Naive thymus-derived CD8-positive, alpha-beta T cell (primary cell): ENCODE data around the gene FGD4. TPM values are rescaled to one million over a fixed set of nuclear protein-coding genes. Genes with fewer than 3 reads are reported as not detected.
"Not testable (repeated sequence)": the region's sequence is repeated elsewhere in the genome, so short reads cannot be mapped to it uniquely, and the experiment has no call there.

Experiments used
- ATAC-seq, 2 donors: fragments of 150-1000 bp; cut with Tn5 transposase in 1 of 2; sonication (Bioruptor Pico), chemical (Tn5 transposase) in 1 of 2; 1 replicate in 1 of 2; 2 replicates in 1 of 2; pipeline ENCODE4 v1.10.0; 2021; ENCODE audit warnings: mild to moderate bottlenecking in 2 of 2, moderate library complexity in 2 of 2
- POLR2A ChIA-PET: fragments of 350-600 bp; sonication (Branson Sonifier 250); formaldehyde crosslinking; loops from one replicate; lab custom pipeline; 2021; ENCODE audit warnings: antibody characterized with exemption; lab: Charles Lee
- DNase-seq, 10 donors: peaks; one replicate each; pipeline versions ENCODE4 v3.0.0 to v3.0.0-alpha.2; 2020 to 2022
- H3K27ac Mint-ChIP-seq, 10 donors: one replicate each; pipeline ENCODE4 v1.8.0; 2020 to 2022; ENCODE audit warnings: mild to moderate bottlenecking in 10 of 10, mixed read lengths in 10 of 10, moderate library complexity in 4 of 10, inconsistent platforms in 1 of 10
- H3K27me3 Mint-ChIP-seq, 5 donors: one replicate each; pipeline ENCODE4 v1.8.0; 2021 to 2022; ENCODE audit warnings: mixed read lengths in 5 of 5
- H3K36me3 Mint-ChIP-seq, 3 donors: one replicate each; pipeline ENCODE4 v1.8.0; 2020 to 2022; ENCODE audit warnings: mixed read lengths in 3 of 3, mild to moderate bottlenecking in 2 of 3, inconsistent platforms in 1 of 3
- H3K4me1 Mint-ChIP-seq, 4 donors: one replicate each; pipeline ENCODE4 v1.8.0; 2021 to 2022; ENCODE audit warnings: mixed read lengths in 4 of 4
- H3K4me3 Mint-ChIP-seq, 10 donors: one replicate each; pipeline ENCODE4 v1.8.0; 2020 to 2022; ENCODE audit warnings: mild to moderate bottlenecking in 10 of 10, mixed read lengths in 10 of 10, moderate library complexity in 6 of 10, inconsistent platforms in 1 of 10
- H3K9me3 Mint-ChIP-seq, 9 donors: one replicate each; pipeline ENCODE4 v1.8.0; 2020 to 2022; ENCODE audit warnings: mixed read lengths in 9 of 9, mild to moderate bottlenecking in 3 of 9, inconsistent platforms in 1 of 9, moderate library complexity in 1 of 9
- polyA plus RNA-seq, 3 donors: library from polyadenylated mRNA; unstranded; fragments of 300-500 nt; fragmentation: Illumina TruSeq; gene quantifications; one replicate each; pipeline ENCODE4 v1.2.3, GENCODE V29; 2021
- total RNA-seq, 8 experiments: library from RNA in 2 of 8; stranded (reverse) in 2 of 8; gene quantifications; one replicate each; pipeline ENCODE4 v1.2.3 and lab custom pipeline; 2021 to 2026

The FGD4 gene
- total and polyA plus RNA-seq, 5 experiments from 2014 or later, result 0.05 to 0.69 (median 0.39) TPM; not detected in 1

DNA sequence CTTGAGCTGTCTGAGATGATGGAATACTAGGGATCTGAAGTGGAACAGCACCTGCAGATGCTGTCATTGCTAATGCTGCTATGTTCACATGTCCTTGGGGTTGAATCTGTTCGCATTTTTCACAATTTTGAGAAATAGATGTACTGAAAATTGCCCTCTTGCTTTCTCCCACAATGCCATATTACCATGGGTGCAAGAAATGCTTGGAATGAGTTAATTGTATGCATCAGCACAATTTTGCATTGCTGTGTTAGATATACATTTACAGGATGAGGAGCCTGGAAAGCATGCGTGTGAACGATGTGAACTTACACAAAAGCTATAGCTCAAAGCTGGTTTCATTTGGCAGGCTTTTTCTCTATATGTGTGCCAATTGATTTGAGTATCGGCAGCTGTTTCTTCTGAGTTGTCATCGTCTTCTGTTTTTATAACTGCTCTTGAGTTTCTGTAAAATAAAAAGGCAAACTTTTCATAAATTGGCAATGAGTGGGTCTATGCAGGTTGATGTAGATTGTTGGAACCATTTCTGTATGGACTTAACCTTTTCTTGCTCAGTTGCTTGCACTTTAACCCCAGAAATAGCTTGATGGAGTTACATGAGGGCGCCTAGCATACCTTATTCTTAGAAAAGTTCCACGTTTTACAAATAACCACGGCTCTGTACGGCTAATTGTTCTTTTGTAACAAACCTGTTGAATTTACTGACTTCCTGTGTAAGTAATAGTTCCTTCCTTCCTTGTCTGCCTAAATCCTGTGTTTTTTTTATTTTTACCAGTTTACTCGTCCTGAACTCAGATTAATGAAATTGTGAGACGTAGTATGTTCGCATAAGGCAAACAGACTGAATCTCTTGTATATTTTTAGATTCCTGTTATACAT is 105.9 kb downstream of the FGD4 start:
- DNase-seq (no peak), ATAC-seq (no peak)
- Mint-ChIP-seq H3K4me3 (no peak overlapping the region), H3K36me3 (no peaks in the 10 kb centered on the region), H3K27ac (no peak overlapping the region), H3K4me1 (no peaks in the 10 kb centered on the region), H3K9me3 (no peaks in the 10 kb centered on the region), H3K27me3 (peaks cover 0 to 3% (median 1%) of the 10 kb centered on the region in 5 donors)
- POLR2A ChIA-PET, result no interaction called here

DNA sequence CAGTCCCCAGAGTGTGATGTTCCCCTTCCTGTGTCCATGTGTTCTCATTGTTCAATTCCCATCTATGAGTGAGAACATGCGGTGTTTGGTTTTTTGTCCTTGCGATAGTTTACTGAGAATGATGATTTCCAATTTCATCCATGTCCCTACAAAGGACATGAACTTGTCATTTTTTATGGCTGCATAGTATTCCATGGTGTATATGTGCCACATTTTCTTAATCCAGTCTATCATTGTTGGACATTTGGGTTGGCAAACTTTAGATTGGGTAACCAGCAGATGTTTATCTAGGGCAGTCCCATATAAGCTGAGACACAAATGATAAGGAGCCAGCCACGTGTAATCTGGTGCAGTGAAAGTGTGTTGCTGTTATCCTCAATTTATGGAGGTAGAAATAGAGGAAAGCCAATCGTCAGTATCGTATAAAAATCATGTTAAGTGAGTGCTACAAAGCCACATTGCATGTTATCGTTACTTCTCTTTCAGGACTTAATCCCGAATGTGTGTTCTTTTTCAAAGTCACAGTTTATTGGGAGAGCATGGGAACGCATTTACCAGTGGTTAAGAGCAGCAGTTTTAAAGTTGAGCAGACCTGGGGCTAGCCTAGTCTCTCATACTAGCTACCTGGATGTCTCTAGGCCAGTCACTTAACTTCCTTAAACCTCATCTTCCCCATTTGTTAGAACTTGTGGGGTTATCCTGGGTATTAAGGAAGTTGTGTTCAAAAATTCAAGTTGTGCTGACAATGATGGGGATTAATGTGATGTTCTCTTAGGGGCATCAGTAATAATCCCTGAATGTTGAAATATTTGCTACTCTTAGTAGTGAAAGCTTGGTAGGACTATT is 108.0 kb downstream of the FGD4 start:
- H3K4me3 Mint-ChIP-seq, ATAC-seq, H3K4me1 Mint-ChIP-seq, H3K9me3 Mint-ChIP-seq, H3K27me3 Mint-ChIP-seq, DNase-seq, H3K36me3 Mint-ChIP-seq, POLR2A ChIA-PET, H3K27ac Mint-ChIP-seq: not testable (repeated sequence)

DNA sequence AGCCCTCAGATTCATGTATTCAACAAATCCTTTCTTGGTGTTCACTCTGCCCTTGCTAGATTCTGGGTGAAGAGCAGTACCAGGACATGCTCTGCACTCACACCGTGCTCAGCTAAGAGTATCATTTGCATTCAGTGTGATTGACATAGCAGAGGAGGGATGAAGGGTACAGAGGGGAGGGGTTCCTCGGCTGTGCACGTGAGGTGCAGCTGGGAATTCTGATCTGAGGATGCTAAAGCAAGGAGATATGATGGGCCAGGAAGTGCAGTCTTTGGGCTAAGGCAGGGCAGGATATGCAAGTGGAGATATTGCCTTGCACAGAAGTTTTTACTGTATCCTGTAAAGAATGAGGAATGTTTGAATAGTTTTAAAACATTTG is 108.6 kb downstream of the FGD4 start:
- no peak overlapping the region for H3K4me3 Mint-ChIP-seq
- no peaks in the 10 kb centered on the region for H3K9me3 Mint-ChIP-seq
- DNase-seq (no peak), ATAC-seq (no peak)
- H3K36me3 Mint-ChIP-seq, result no peaks in the 10 kb centered on the region
- H3K4me1 Mint-ChIP-seq, result no peaks in the 10 kb centered on the region
- POLR2A ChIA-PET, result no interaction called here
- H3K27me3 Mint-ChIP-seq, result peaks cover 0 to 7% (median 5%) of the 10 kb centered on the region in 5 donors
- H3K27ac Mint-ChIP-seq, result no peak overlapping the region

DNA sequence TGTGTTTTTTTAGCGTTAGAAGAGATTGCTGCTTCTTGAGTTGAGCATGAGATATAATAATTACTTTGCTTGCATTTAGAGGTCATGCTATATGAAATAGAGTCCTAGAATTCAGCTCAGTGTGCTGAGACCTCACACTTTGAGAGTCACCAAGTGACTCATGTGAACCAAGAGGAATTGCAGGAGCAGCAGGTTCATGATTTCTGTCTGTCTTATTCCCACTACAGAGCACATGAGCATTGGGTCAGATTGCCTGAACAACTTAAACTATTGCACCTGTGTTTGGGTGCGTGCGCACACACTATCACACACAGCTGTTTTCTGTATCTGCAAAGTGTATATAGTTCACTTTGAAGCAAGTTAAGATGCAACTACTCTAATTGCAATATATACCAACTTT is 109.3 kb downstream of the FGD4 start:
- no peaks in the 10 kb centered on the region for H3K9me3 Mint-ChIP-seq
- H3K27ac Mint-ChIP-seq, result no peak overlapping the region

DNA sequence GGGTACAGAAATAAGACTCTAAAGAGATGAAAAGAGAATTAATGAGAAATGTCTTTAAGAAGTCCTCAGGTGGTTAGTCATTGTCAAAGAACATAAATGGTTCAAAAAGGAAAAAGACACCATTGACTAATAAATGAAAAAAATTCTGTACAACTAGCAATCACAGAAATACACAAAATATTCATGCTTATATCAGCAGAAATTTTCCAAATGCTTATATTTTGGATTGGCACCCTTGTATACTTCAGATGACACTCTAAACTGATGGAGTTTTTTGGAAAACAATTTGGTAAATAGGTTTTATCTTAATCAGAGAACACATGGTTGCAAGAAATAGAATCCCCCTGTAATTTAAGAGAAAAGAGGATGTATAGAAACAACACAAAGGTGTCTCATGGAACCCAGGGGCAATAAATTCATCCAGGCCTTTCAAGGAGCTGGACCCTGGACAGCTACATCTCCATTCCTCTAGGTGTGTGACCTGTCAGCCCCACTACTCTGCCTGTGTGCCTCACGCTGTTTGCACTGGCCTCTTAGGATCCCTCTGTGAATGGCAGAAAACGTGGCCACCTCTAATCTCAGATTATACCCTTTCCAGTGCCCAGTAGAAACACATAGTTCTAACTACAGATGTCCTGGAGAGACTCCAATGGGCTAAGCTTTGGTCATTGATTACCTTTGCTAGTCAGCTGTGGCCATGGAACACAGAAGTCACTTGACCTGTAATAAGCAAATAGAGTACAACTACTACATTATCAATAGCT is 110.2 kb downstream of the FGD4 start:
- POLR2A ChIA-PET, result no interaction called here
- Mint-ChIP-seq H3K4me3 (no peak overlapping the region), H3K9me3 (no peaks in the 10 kb centered on the region), H3K27ac (no peak overlapping the region), H3K36me3 (no peaks in the 10 kb centered on the region), H3K4me1 (no peaks in the 10 kb centered on the region), H3K27me3 (peaks cover 0 to 7% (median 5%) of the 10 kb centered on the region in 5 donors)
- ATAC-seq (no peak), DNase-seq (no peak)

More for the DNA sequence above, 109.3 kb downstream of the FGD4 start:
- H3K36me3 Mint-ChIP-seq, result no peaks in the 10 kb centered on the region
- POLR2A ChIA-PET, result no interaction called here
- H3K4me3 Mint-ChIP-seq, result no peak overlapping the region
- H3K27me3 Mint-ChIP-seq, result peaks cover 0 to 7% (median 5%) of the 10 kb centered on the region in 5 donors
- no peak for ATAC-seq
- H3K4me1 Mint-ChIP-seq, result no peaks in the 10 kb centered on the region
- no peak for DNase-seq

DNA sequence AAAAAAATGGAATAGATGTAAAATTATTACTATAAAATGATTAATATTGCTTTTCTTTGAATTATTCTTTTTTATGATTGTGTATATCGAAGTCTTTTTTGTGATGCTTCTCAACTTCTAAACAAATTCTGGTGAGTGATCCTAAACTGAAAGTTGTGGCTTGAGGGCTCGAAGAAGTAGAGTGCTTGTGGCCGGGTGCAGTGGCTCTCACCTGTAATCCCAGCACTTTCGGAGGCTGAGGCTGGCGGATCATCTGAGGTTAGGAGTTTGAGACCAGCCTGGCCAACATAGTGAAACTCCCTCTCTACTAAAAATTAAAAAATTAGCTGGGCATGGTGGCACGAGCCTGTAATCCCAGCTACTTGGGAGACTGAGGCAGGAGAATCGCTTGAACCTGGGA is 112.6 kb downstream of the FGD4 start:
- H3K4me1 Mint-ChIP-seq, POLR2A ChIA-PET, DNase-seq, H3K36me3 Mint-ChIP-seq, H3K27ac Mint-ChIP-seq, ATAC-seq, H3K9me3 Mint-ChIP-seq, H3K4me3 Mint-ChIP-seq, H3K27me3 Mint-ChIP-seq: not testable (repeated sequence)

DNA sequence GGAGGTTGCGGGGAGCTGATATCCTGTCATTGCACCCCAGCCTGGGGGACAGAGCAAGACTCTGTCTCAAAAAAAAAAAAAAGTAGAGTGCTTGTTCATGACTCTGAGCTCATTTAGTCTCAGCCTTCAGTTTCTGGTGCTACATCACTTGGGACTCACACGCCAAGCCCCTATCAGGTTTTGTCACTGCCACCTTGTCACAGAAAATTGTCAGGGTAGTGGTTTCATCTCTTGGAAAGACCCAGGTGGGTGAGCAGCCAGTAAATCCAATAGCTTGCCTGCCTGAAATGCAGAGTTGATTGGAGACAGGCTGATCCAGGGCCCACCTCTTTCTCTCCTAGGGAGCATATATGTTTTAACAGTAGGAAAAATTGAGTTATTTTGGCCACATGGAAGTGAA is 113.0 kb downstream of the FGD4 start:
- Mint-ChIP-seq H3K36me3 (no peaks in the 10 kb centered on the region), H3K27ac (no peak overlapping the region)

DNA sequence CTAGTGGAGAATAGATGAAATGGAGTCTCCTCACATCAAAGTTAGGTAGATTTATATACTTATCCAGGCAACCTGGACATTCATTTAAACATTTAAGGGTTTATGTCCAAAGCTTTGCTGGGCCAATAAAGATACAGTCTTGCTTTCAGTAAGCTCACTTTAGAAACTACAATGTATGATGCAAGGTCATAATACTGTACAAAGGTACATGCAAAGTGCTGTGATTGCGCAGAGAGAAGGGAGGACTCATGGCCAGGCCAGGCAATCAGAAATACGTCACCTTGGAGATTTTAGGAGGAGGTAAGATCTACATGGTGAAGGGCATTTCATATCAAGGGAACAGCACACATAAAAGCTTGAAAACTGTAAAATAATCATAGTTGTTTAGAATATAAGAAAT is 113.6 kb downstream of the FGD4 start:
- peaks cover 0 to 5% (median 2%) of the 10 kb centered on the region in 5 donors for H3K27me3 Mint-ChIP-seq
- POLR2A ChIA-PET, result no interaction called here
- no peak for ATAC-seq
- H3K4me3 Mint-ChIP-seq, result no peak overlapping the region
- peaks cover 0 to 6% (median 0%) of the 10 kb centered on the region in 4 donors for H3K4me1 Mint-ChIP-seq
- no peak overlapping the region for H3K27ac Mint-ChIP-seq
- H3K9me3 Mint-ChIP-seq, result no peaks in the 10 kb centered on the region
- no peaks in the 10 kb centered on the region for H3K36me3 Mint-ChIP-seq
- DNase-seq, result no peak

More for the DNA sequence above, 113.0 kb downstream of the FGD4 start:
- H3K4me3 Mint-ChIP-seq, result no peak overlapping the region
- peaks cover 0 to 6% (median 0%) of the 10 kb centered on the region in 4 donors for H3K4me1 Mint-ChIP-seq
- POLR2A ChIA-PET, result no interaction called here
- H3K27me3 Mint-ChIP-seq, result peaks cover 0 to 5% (median 2%) of the 10 kb centered on the region in 5 donors
- no peak for DNase-seq
- ATAC-seq, result no peak
- no peaks in the 10 kb centered on the region for H3K9me3 Mint-ChIP-seq

DNA sequence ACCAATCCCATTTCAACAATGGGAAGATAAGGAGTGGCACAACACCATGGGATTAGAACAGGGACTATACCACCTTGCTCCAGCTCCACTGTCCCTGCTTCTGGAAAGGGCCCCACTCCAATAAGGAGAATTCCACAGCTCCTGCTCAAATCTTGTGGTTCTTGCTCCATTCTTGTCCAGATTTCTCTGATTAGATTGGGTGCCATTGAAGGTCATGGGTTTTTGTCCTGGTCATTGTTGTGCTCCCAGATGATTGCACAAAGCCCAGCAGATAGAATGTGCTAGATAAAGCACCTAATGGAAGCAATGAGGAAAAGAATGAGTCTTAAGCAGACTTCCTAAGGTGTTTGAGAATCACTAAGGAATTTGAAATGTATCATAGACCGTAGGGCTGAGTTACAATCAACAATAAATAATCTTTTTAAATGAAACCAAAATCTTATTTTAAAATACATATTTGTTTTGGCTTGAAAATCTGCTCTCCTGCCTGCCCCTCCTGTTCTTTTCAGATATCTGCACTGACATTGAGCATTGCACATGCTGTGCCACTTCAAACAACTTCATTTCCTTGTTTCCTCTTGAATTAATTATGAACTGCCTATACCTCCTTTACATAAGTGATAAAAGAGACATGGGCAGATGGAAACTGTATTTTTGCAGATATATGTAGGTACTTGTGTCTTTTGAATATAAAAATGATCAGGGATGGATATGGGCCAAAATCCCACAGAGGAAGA is 115.9 kb downstream of the FGD4 start:
- ATAC-seq, result no peak

GRCh38 chr12:32516230-32516629 is 116.9 kb downstream of the FGD4 start:
- ATAC-seq (no peak), DNase-seq (no peak)
- POLR2A ChIA-PET, result no interaction called here
- Mint-ChIP-seq H3K27ac (no peak overlapping the region), H3K4me3 (no peak overlapping the region), H3K9me3 (no peaks in the 10 kb centered on the region), H3K36me3 (no peaks in the 10 kb centered on the region), H3K4me1 (peaks cover 0 to 10% (median 0%) of the 10 kb centered on the region in 4 donors), H3K27me3 (no peaks in the 10 kb centered on the region)

More for the DNA sequence above, 115.9 kb downstream of the FGD4 start:
- Mint-ChIP-seq H3K36me3 (no peaks in the 10 kb centered on the region), H3K4me1 (peaks cover 0 to 6% (median 0%) of the 10 kb centered on the region in 4 donors), H3K27me3 (peaks cover 0 to 4% (median 2%) of the 10 kb centered on the region in 5 donors), H3K4me3 (no peak overlapping the region), H3K9me3 (no peaks in the 10 kb centered on the region), H3K27ac (no peak overlapping the region)
- POLR2A ChIA-PET, result interaction anchor here (0.6 kb wide), 1 partner anchor 1189 kb away, joined by 4 read pairs; the partner anchor contains the start of gene SINHCAF
- DNase-seq, result no peak

DNA sequence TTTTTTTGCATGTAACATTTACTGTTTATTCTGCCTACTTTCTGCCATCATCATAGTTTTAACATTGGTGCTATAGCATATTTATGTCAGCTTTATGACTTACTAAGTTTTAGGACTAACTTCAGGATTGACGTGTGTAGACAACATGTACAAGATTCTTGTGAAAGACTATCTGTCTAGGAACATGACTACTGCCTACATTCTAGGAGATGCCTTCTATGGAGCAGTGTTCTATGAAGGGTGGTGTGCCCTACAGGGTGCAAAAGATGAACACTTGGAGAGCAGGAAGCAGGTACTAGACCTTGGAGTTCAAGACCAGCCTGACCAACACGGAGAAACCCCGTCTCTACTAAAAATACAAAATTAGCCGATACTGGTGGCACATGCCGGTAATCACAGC is 118.6 kb downstream of the FGD4 start:
- H3K27me3 Mint-ChIP-seq, result no peaks in the 10 kb centered on the region
- H3K27ac Mint-ChIP-seq, result no peak overlapping the region
- H3K4me3 Mint-ChIP-seq, result no peak overlapping the region
- no peak for ATAC-seq
- POLR2A ChIA-PET, result interaction anchor here (0.7 kb wide), 1 partner anchor 990 kb away, joined by 3 read pairs; no protein-coding TSS in a partner anchor
- DNase-seq, result no peak
- H3K4me1 Mint-ChIP-seq, result peaks cover 0 to 21% (median 3%) of the 10 kb centered on the region in 4 donors
- no peaks in the 10 kb centered on the region for H3K9me3 Mint-ChIP-seq
- no peaks in the 10 kb centered on the region for H3K36me3 Mint-ChIP-seq

DNA sequence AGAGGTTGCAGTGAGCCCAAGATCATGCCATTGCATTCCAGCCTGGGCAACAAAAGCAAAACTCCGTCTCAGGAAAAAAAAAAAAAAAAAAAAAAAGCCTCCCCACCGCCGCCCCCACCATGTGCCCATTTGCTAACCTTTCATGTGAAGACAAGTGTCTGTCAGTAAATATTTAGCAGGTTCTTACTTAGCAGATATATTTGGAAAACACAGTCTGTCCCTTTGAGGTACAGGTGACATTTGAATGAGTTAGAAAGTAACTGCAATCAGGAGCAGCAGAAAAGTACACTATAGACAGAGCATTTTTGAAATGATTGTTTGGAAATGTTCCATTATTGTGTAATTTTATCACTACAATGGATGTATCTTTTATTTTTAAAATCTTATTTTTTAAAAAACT is 119.7 kb downstream of the FGD4 start:
- Mint-ChIP-seq H3K36me3 (no peaks in the 10 kb centered on the region), H3K4me3 (no peak overlapping the region), H3K9me3 (no peaks in the 10 kb centered on the region), H3K4me1 (peaks cover 0 to 27% (median 4%) of the 10 kb centered on the region in 4 donors), H3K27me3 (no peaks in the 10 kb centered on the region), H3K27ac (no peak overlapping the region)
- POLR2A ChIA-PET, result no interaction called here
- ATAC-seq, result no peak
- DNase-seq, result no peak
